Astrocyte (in vitro differentiated cells and primary cell): Measurements from ENCODE around the gene CYYR1. TPM values are rescaled to one million over a fixed set of nuclear protein-coding genes. Genes with fewer than 3 reads are reported as not detected.
A peak's percentile ranks its signal among the peaks of the same experiment; 100 is the strongest.

ENCODE experiments used
- DNase-seq: peaks from one replicate; pipeline ENCODE4 v3.0.0-alpha.2; 2010; ENCODE audit warnings: low read depth
- FAIRE-seq: peaks from 2 replicates; lab custom pipeline; 2011; peaks lifted over from hg19 to GRCh38; lab: Jason Lieb, UNC
- H2AFZ ChIP-seq: 2 replicates; pipeline ENCODE4 v1.6.0; 2012; ENCODE audit warnings: low read depth, low read length, inconsistent platforms
- H3K27ac ChIP-seq: 2 replicates; pipeline ENCODE4 v1.5.1; 2011; ENCODE audit warnings: low read depth, low read length, inconsistent platforms
- H3K27me3 ChIP-seq: 2 replicates; pipeline ENCODE4 v1.6.0; 2011; ENCODE audit warnings: low read length, inconsistent platforms; ENCODE audit not compliant: insufficient read depth
- H3K36me3 ChIP-seq: 2 replicates; pipeline ENCODE4 v1.5.1; 2011; ENCODE audit warnings: low read length, inconsistent platforms; ENCODE audit not compliant: insufficient read depth
- H3K4me1 ChIP-seq: 2 replicates; pipeline ENCODE4 v1.5.1; 2011; ENCODE audit warnings: low read length, inconsistent platforms; ENCODE audit not compliant: insufficient read depth
- H3K4me2 ChIP-seq: 2 replicates; pipeline ENCODE4 v1.6.0; 2012; ENCODE audit warnings: low read length, inconsistent platforms
- H3K4me3 ChIP-seq: 2 replicates; pipeline ENCODE4 v1.5.1; 2011; ENCODE audit warnings: low read depth, mild to moderate bottlenecking, low read length, inconsistent platforms; ENCODE audit not compliant: insufficient read depth
- H3K79me2 ChIP-seq: 2 replicates; pipeline ENCODE4 v1.6.0; 2012; ENCODE audit warnings: mild to moderate bottlenecking, low read length, inconsistent platforms; ENCODE audit not compliant: insufficient read depth
- H3K9ac ChIP-seq: 2 replicates; pipeline ENCODE4 v1.6.0; 2012; ENCODE audit warnings: mild to moderate bottlenecking, low read length, inconsistent platforms
- H3K9me3 ChIP-seq: 2 replicates; pipeline ENCODE4 v1.5.1; 2012; ENCODE audit warnings: low read depth, mild to moderate bottlenecking, low read length, inconsistent platforms; ENCODE audit not compliant: insufficient read depth
- H4K20me1 ChIP-seq: 2 replicates; pipeline ENCODE4 v1.6.0; 2012; ENCODE audit warnings: low read length, inconsistent platforms; ENCODE audit not compliant: insufficient read depth
- H3K27ac Mint-ChIP-seq: one replicate; pipeline ENCODE4 v1.8.0; 2021; ENCODE audit warnings: mild to moderate bottlenecking, mixed read lengths; ENCODE audit not compliant: unreplicated experiment
- H3K27me3 Mint-ChIP-seq: one replicate; pipeline ENCODE4 v1.8.0; 2021; ENCODE audit warnings: low read depth, mixed read lengths; ENCODE audit not compliant: unreplicated experiment
- H3K36me3 Mint-ChIP-seq: one replicate; pipeline ENCODE4 v1.8.0; 2021; ENCODE audit warnings: low read depth, mixed read lengths; ENCODE audit not compliant: unreplicated experiment
- H3K4me1 Mint-ChIP-seq: one replicate; pipeline ENCODE4 v1.8.0; 2021; ENCODE audit warnings: low read depth, mixed read lengths; ENCODE audit not compliant: unreplicated experiment
- H3K4me3 Mint-ChIP-seq: one replicate; pipeline ENCODE4 v1.8.0; 2021; ENCODE audit warnings: mild to moderate bottlenecking, moderate library complexity, mixed read lengths; ENCODE audit not compliant: unreplicated experiment
- H3K9me3 Mint-ChIP-seq: one replicate; pipeline ENCODE4 v1.8.0; 2021; ENCODE audit warnings: mild to moderate bottlenecking, mixed read lengths; ENCODE audit not compliant: unreplicated experiment
- EZH2 ChIP-seq: IDR thresholded peaks from 2 replicates; pipeline ENCODE4 v1.6.1; 2012; ENCODE audit warnings: mild to moderate bottlenecking, low read length, inconsistent platforms; ENCODE audit not compliant: insufficient read depth
- total RNA-seq: library from RNA; stranded (reverse); gene quantifications from 2 replicates; pipeline ENCODE4 v1.2.1, GENCODE V29; 2021
- TF ChIP-seq, protein P1 (sequence below): IDR thresholded peaks from 2 replicates; pipeline ENCODE4 v1.5.1; 2011; ENCODE audit warnings: low read depth, mild to moderate bottlenecking, inconsistent platforms, low read length, moderate library complexity; ENCODE audit not compliant: insufficient read depth

Gene CYYR1
- total RNA-seq, 1 donor from 2014 or later = 4.7 TPM

DNA sequence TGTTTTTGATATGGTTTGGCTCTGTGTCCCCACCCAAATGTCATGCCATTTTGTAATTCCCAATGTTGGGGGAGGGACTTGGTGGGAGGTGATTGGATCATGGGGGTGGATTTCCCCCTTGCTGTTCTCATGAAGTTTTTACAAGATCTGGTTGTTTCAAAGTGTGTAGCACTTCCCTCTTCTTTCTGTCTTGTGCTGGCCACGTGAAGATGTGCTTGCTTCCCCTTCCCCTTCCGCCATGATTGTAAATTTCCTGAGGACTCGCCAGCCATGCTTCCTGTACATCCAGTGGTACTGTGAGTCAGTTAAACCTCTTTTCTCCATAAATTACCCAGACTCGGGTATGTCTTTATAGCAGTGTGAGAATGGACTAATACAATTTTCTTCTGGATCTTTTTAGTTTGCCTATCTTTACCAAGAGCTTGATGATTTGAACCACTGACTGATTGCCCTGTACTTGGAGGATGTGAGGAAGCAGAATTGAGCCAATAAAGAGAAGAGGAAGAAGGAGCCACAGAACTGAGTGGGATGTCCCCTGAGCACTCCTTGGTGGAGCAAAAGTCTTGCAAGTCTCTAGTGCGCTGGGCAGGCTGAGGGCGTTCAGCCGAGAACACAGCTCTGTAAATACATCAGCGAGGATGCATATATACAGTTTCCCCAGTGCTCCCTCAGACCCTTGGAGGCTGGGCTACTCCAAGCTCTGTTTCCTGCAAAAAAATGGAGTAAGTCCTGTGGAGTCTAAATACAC, 102.6 kb downstream of the CYYR1 start:
- H3K79me2 ChIP-seq = no peaks in the 10 kb centered on the region
- no peaks in the 10 kb centered on the region for H3K4me1 ChIP-seq
- no peaks in the 10 kb centered on the region for H3K9me3 Mint-ChIP-seq
- H2AFZ ChIP-seq = no peak overlapping the region
- H3K36me3 ChIP-seq = no peaks in the 10 kb centered on the region
- no peak overlapping the region for H3K9ac ChIP-seq
- H3K4me3 Mint-ChIP-seq = no peak overlapping the region
- FAIRE-seq (no peak), DNase-seq (no peak)
- TF ChIP-seq, protein P1, sequence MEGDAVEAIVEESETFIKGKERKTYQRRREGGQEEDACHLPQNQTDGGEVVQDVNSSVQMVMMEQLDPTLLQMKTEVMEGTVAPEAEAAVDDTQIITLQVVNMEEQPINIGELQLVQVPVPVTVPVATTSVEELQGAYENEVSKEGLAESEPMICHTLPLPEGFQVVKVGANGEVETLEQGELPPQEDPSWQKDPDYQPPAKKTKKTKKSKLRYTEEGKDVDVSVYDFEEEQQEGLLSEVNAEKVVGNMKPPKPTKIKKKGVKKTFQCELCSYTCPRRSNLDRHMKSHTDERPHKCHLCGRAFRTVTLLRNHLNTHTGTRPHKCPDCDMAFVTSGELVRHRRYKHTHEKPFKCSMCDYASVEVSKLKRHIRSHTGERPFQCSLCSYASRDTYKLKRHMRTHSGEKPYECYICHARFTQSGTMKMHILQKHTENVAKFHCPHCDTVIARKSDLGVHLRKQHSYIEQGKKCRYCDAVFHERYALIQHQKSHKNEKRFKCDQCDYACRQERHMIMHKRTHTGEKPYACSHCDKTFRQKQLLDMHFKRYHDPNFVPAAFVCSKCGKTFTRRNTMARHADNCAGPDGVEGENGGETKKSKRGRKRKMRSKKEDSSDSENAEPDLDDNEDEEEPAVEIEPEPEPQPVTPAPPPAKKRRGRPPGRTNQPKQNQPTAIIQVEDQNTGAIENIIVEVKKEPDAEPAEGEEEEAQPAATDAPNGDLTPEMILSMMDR = no peak
- no peak for TF ChIP-seq EZH2
- no peaks in the 10 kb centered on the region for H3K36me3 Mint-ChIP-seq
- H3K27ac Mint-ChIP-seq = no peak overlapping the region
- no peaks in the 10 kb centered on the region for H3K9me3 ChIP-seq
- no peak overlapping the region for H3K4me2 ChIP-seq
- H3K27ac ChIP-seq = no peak overlapping the region
- H3K4me3 ChIP-seq = no peak overlapping the region
- H4K20me1 ChIP-seq = no peaks in the 10 kb centered on the region
- no peaks in the 10 kb centered on the region for H3K4me1 Mint-ChIP-seq
- H3K27me3 Mint-ChIP-seq = no peaks in the 10 kb centered on the region
- H3K27me3 ChIP-seq = no peaks in the 10 kb centered on the region

DNA sequence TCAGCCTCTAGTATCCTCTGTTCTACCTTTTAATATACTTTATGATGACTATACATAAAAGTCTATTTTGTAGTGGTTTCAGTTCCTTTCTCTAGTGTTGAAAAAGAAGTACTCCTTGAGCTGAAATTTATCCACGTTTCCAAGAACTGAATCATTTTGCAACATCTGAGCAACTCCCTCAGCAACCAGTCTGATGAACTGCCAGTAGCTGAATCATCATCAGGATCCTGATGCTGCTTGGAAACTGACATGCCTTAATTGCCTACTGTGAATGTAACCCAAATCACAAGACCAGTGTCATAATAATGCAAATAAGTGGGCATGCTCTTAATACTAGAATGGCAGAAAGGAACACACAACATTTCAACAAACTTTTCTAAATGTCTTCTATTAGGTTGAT, 103.3 kb downstream of the CYYR1 start:
- Mint-ChIP-seq H3K36me3 (no peaks in the 10 kb centered on the region), H3K9me3 (no peaks in the 10 kb centered on the region), H3K27me3 (no peaks in the 10 kb centered on the region), H3K4me1 (no peaks in the 10 kb centered on the region), H3K4me3 (no peak overlapping the region), H3K27ac (no peak overlapping the region)
- Histone ChIP-seq H2AFZ (no peak overlapping the region), H3K9me3 (no peaks in the 10 kb centered on the region), H3K79me2 (no peaks in the 10 kb centered on the region), H3K4me1 (no peaks in the 10 kb centered on the region), H3K4me2 (no peak overlapping the region), H3K27me3 (no peaks in the 10 kb centered on the region), H3K9ac (no peak overlapping the region), H3K27ac (no peak overlapping the region), H3K4me3 (no peak overlapping the region), H3K36me3 (no peaks in the 10 kb centered on the region), H4K20me1 (no peaks in the 10 kb centered on the region)
- no peak for TF ChIP-seq EZH2
- TF ChIP-seq, protein P1 = no peak
- peak; percentile 72 for FAIRE-seq
- peak; percentile 74 for DNase-seq

DNA sequence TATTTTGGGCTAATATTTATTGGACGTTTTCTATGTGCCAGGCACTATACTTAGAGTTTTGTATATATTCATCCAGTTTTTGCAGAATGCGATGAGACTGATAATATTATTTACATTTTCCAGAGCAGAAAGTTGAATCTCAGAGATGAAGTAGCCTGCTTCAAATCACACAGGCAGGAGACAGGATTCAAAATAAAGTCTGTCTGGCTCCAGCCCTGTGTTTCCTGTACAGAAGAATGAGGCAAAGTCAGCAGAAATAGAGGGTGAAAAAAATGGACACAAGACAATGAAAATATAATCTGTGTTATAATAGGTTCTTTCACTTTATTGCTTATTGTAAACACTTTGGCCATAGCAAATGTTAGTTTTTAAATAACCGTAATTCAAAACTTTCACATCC, 107.2 kb downstream of the CYYR1 start:
- no peak overlapping the region for H3K27ac Mint-ChIP-seq
- FAIRE-seq = no peak

More for the DNA sequence above, 107.2 kb downstream of the CYYR1 start:
- Histone ChIP-seq H3K36me3 (no peaks in the 10 kb centered on the region), H2AFZ (no peak overlapping the region), H3K9ac (no peak overlapping the region), H3K9me3 (no peaks in the 10 kb centered on the region), H3K27me3 (no peaks in the 10 kb centered on the region), H4K20me1 (no peaks in the 10 kb centered on the region), H3K4me3 (no peak overlapping the region), H3K27ac (no peak overlapping the region), H3K4me1 (no peaks in the 10 kb centered on the region), H3K79me2 (no peaks in the 10 kb centered on the region), H3K4me2 (no peak overlapping the region)
- H3K9me3 Mint-ChIP-seq = peaks cover 3% of the 10 kb centered on the region
- no peaks in the 10 kb centered on the region for H3K27me3 Mint-ChIP-seq
- H3K36me3 Mint-ChIP-seq = no peaks in the 10 kb centered on the region
- DNase-seq = no peak
- no peak for TF ChIP-seq EZH2
- TF ChIP-seq, protein P1 = no peak
- H3K4me1 Mint-ChIP-seq = no peaks in the 10 kb centered on the region
- no peak overlapping the region for H3K4me3 Mint-ChIP-seq
